H54 (cell line): ENCODE measurements around the gene TBCD.

Experiments used
- DNase-seq: peaks from one replicate; pipeline ENCODE4 v3.0.0; 2011; ENCODE audit warnings: low spot score, mixed read lengths; ENCODE audit not compliant: insufficient read length
- FAIRE-seq: peaks from 3 replicates; lab custom pipeline; 2011; peaks lifted over from hg19 to GRCh38; lab: Jason Lieb, UNC
- POLR2A ChIP-seq: IDR thresholded peaks from 2 replicates; pipeline ENCODE4 v1.6.1; 2011; ENCODE audit warnings: low read depth, mild to moderate bottlenecking, low read length

Gene TBCD

GRCh38 chr17:82840431-82840831 is 88.6 kb downstream of the TBCD start:
- FAIRE-seq (no peak), DNase-seq (no peak)
- no peak for TF ChIP-seq POLR2A

- DNase-seq, result no peak
- FAIRE-seq, result no peak
- TF ChIP-seq POLR2A, result no peak
Observed at GRCh38 chr17:82841921-82842596, 90.2 kb downstream of the TBCD start.

GRCh38 chr17:82843904-82844680 is 92.2 kb downstream of the TBCD start:
- TF ChIP-seq POLR2A, result no peak
- FAIRE-seq (no peak), DNase-seq (no peak)

GRCh38 chr17:82844796-82845162 is 92.9 kb downstream of the TBCD start:
- no peak for TF ChIP-seq POLR2A
- FAIRE-seq (no peak), DNase-seq (no peak)

- no peak for FAIRE-seq
- no peak for TF ChIP-seq POLR2A
Observed at GRCh38 chr17:82845163-82845807, 93.4 kb downstream of the TBCD start.

GRCh38 chr17:82846061-82846691 is 94.3 kb downstream of the TBCD start:
- no peak for TF ChIP-seq POLR2A
- DNase-seq (no peak), FAIRE-seq (no peak)

More at GRCh38 chr17:82845163-82845807, 93.4 kb downstream of the TBCD start:
- DNase-seq, result no peak

- no peak for DNase-seq
- no peak for TF ChIP-seq POLR2A
- no peak for FAIRE-seq
Observed at GRCh38 chr17:82848022-82848592, 96.2 kb downstream of the TBCD start.

- DNase-seq, result no peak
- no peak for TF ChIP-seq POLR2A
Observed at GRCh38 chr17:82849076-82849945, 97.4 kb downstream of the TBCD start.

GRCh38 chr17:82851381-82851780 is 99.5 kb downstream of the TBCD start:
- no peak for FAIRE-seq
- TF ChIP-seq POLR2A, result no peak
- no peak for DNase-seq

More at GRCh38 chr17:82849076-82849945, 97.4 kb downstream of the TBCD start:
- no peak for FAIRE-seq

- DNase-seq, result no peak
- FAIRE-seq, result no peak
- no peak for TF ChIP-seq POLR2A
Observed at GRCh38 chr17:82854226-82854625, 102.4 kb downstream of the TBCD start.

GRCh38 chr17:82856361-82856760 is 104.5 kb downstream of the TBCD start:
- DNase-seq (no peak), FAIRE-seq (no peak)
- no peak for TF ChIP-seq POLR2A

- no peak for FAIRE-seq
- no peak for DNase-seq
- TF ChIP-seq POLR2A, result no peak
Observed at GRCh38 chr17:82858376-82859126, 106.7 kb downstream of the TBCD start.
